Measurements from ENCODE around the gene COL12A1. TPM values are rescaled to one million over a fixed set of nuclear protein-coding genes. Genes with fewer than 3 reads are reported as not detected.

Gene COL12A1
- total and polyA plus RNA-seq, 2 donors (not counting 1 experiment from before 2014, with no cell fraction given) = not detected

- Mint-ChIP-seq H3K27ac (no peak overlapping the region), H3K9me3 (ENCODE audit: insufficient read depth) (no peaks in the 10 kb centered on the region), H3K4me3 (no peak overlapping the region), H3K4me1 (no peaks in the 10 kb centered on the region), H3K27me3 (peaks cover 16% of the 10 kb centered on the region)
- no peaks in the 10 kb centered on the region for H4K20me1 ChIP-seq (ENCODE audit: control insufficient read depth, insufficient read depth, low read length, poor library complexity, severe bottlenecking)
- no peak overlapping the region for H3K4me2 ChIP-seq (replicated peaks; ENCODE audit: low read depth, low read length, poor library complexity, severe bottlenecking)
- no peaks in the 10 kb centered on the region for H3K79me2 ChIP-seq (ENCODE audit: control insufficient read depth, insufficient read depth, low read length)
- no peak overlapping the region for H3K4me3 ChIP-seq (ENCODE audit: control extremely low read depth in 1 of 5, extremely low read depth in 1 of 5, insufficient read depth in 1 of 5, low read depth in 2 of 5, low read length in 4 of 5)
- TF ChIP-seq, protein P1, sequence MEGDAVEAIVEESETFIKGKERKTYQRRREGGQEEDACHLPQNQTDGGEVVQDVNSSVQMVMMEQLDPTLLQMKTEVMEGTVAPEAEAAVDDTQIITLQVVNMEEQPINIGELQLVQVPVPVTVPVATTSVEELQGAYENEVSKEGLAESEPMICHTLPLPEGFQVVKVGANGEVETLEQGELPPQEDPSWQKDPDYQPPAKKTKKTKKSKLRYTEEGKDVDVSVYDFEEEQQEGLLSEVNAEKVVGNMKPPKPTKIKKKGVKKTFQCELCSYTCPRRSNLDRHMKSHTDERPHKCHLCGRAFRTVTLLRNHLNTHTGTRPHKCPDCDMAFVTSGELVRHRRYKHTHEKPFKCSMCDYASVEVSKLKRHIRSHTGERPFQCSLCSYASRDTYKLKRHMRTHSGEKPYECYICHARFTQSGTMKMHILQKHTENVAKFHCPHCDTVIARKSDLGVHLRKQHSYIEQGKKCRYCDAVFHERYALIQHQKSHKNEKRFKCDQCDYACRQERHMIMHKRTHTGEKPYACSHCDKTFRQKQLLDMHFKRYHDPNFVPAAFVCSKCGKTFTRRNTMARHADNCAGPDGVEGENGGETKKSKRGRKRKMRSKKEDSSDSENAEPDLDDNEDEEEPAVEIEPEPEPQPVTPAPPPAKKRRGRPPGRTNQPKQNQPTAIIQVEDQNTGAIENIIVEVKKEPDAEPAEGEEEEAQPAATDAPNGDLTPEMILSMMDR (IDR thresholded peaks at IDR 0.05) = no peak
- no peak for TF ChIP-seq EZH2 (IDR thresholded peaks at IDR 0.05; ENCODE audit: borderline replicate concordance, insufficient read depth, low read depth, low read length, poor library complexity, severe bottlenecking)
- H3K27me3 ChIP-seq (replicated peaks in 1 of 4; ENCODE audit: control extremely low read depth in 1 of 4, control insufficient read depth in 3 of 4, insufficient read depth in 4 of 4, low read length in 3 of 4) = peaks cover 0 to 15% (median 5%) of the 10 kb centered on the region in 4 experiments
- ATAC-seq (ENCODE audit: low read depth) = no peak
- CTCF ChIA-PET = no interaction called here
- no CpG with 5 or more reads among the region's 4 CpGs for WGBS (ENCODE audit: insufficient coverage)
- H3K9me3 ChIP-seq (ENCODE audit: control extremely low read depth in 1 of 3, control insufficient read depth in 2 of 3, insufficient read depth in 1 of 3, low read length in 2 of 3) = peaks cover 0 to 2% (median 0%) of the 10 kb centered on the region in 3 donors
- POLR2A ChIA-PET = no interaction called here
- no peak for DNase-seq
- H3K27ac ChIP-seq (ENCODE audit: low read length in 2 of 2) = no peak overlapping the region
- no peaks in the 10 kb centered on the region for H3K36me3 ChIP-seq (replicated peaks in 1 of 2; ENCODE audit: control extremely low read depth in 1 of 2, control insufficient read depth in 1 of 2, extremely low read depth in 1 of 2, insufficient read depth in 2 of 2, low read length in 1 of 2)
- H3K9ac ChIP-seq (ENCODE audit: low read length) = no peak overlapping the region
- H2AFZ ChIP-seq (ENCODE audit: insufficient read depth, low read depth, low read length, poor library complexity, severe bottlenecking) = no peak overlapping the region
- intact Hi-C loops (cut with micrococcal nuclease) = no loop called here
- H3K4me1 ChIP-seq (ENCODE audit: control insufficient read depth in 2 of 2, insufficient read depth in 2 of 2, low read length in 2 of 2) = no peaks in the 10 kb centered on the region
These were observed 121.8 kb downstream of the COL12A1 start for GRCh38 chr6:75084018-75084417.

DNA sequence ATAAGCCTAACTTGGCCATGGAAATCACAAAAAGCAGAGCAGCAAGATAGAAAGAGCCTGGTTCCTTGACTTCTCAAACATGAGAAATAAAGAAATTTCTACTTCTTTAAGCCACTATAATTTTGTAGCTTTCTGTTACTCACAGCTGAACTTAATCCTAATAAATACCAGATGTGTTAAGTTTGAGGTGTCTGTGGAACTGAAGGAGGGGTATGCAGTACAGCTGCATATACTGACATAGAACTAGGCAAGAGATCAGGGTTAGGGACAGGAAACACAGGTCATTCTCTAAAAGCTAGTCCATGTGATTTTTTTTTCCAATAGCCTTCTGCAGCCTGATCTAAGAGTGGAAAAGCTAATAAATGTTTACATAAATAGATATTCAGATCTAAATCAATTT is 123.9 kb downstream of the COL12A1 start:
- no peak for DNase-seq
- ChIA-PET POLR2A (no interaction called here), CTCF (no interaction called here)
- no peaks in the 10 kb centered on the region for H3K36me3 ChIP-seq (replicated peaks in 1 of 2; ENCODE audit: control extremely low read depth in 1 of 2, control insufficient read depth in 1 of 2, extremely low read depth in 1 of 2, insufficient read depth in 2 of 2, low read length in 1 of 2)
- no peak overlapping the region for H3K4me3 Mint-ChIP-seq
- TF ChIP-seq EZH2 (IDR thresholded peaks at IDR 0.05; ENCODE audit: borderline replicate concordance, insufficient read depth, low read depth, low read length, poor library complexity, severe bottlenecking) = no peak
- TF ChIP-seq, protein P1 (IDR thresholded peaks at IDR 0.05) = no peak
- peaks cover 0 to 15% (median 5%) of the 10 kb centered on the region in 4 experiments for H3K27me3 ChIP-seq (replicated peaks in 1 of 4; ENCODE audit: control extremely low read depth in 1 of 4, control insufficient read depth in 3 of 4, insufficient read depth in 4 of 4, low read length in 3 of 4)
- intact Hi-C loops (cut with micrococcal nuclease) = no loop called here
- H3K4me2 ChIP-seq (replicated peaks; ENCODE audit: low read depth, low read length, poor library complexity, severe bottlenecking) = no peak overlapping the region
- H3K27ac Mint-ChIP-seq = no peak overlapping the region
- no peaks in the 10 kb centered on the region for H3K79me2 ChIP-seq (ENCODE audit: control insufficient read depth, insufficient read depth, low read length)
- no peaks in the 10 kb centered on the region for H3K4me1 ChIP-seq (ENCODE audit: control insufficient read depth in 2 of 2, insufficient read depth in 2 of 2, low read length in 2 of 2)
- ATAC-seq (ENCODE audit: low read depth) = no peak
- peaks cover 0 to 2% (median 0%) of the 10 kb centered on the region in 3 donors for H3K9me3 ChIP-seq (ENCODE audit: control extremely low read depth in 1 of 3, control insufficient read depth in 2 of 3, insufficient read depth in 1 of 3, low read length in 2 of 3)
- no peak overlapping the region for H3K27ac ChIP-seq (ENCODE audit: low read length in 2 of 2)
- no peaks in the 10 kb centered on the region for H4K20me1 ChIP-seq (ENCODE audit: control insufficient read depth, insufficient read depth, low read length, poor library complexity, severe bottlenecking)
- H3K9me3 Mint-ChIP-seq (ENCODE audit: insufficient read depth) = no peaks in the 10 kb centered on the region
- no peak overlapping the region for H3K4me3 ChIP-seq (ENCODE audit: control extremely low read depth in 1 of 5, extremely low read depth in 1 of 5, insufficient read depth in 1 of 5, low read depth in 2 of 5, low read length in 4 of 5)
- no peak overlapping the region for H3K9ac ChIP-seq (ENCODE audit: low read length)
- H2AFZ ChIP-seq (ENCODE audit: insufficient read depth, low read depth, low read length, poor library complexity, severe bottlenecking) = no peak overlapping the region
- no peaks in the 10 kb centered on the region for H3K4me1 Mint-ChIP-seq
- peaks cover 16% of the 10 kb centered on the region for H3K27me3 Mint-ChIP-seq

Data from B cell (primary cell).